HEK293 (cell line): Measurements from ENCODE around the gene DUSP10.
A peak's percentile ranks its signal among the peaks of the same experiment; 100 is the strongest.

Experiments
- GFI1B ChIP-seq: fragments of 450-650 bp; formaldehyde crosslinking; IDR thresholded peaks from 2 replicates; pipeline ENCODE4 v1.5.1; 2016; ENCODE audit warnings: missing biosample characterization, missing genetic modification characterization
- MEIS1 ChIP-seq: sonication (generic); formaldehyde crosslinking; IDR thresholded peaks from 2 replicates; pipeline ENCODE4 v1.8.1; 2022; ENCODE audit warnings: missing genetic modification reagents, mild to moderate bottlenecking, borderline replicate concordance
- MZF1 ChIP-seq: fragments of 450-650 bp; formaldehyde crosslinking; IDR thresholded peaks from 2 replicates; pipeline ENCODE4 v1.5.1; 2017; ENCODE audit warnings: missing biosample characterization, missing genetic modification characterization, borderline replicate concordance
- PRDM1 ChIP-seq: fragments of 450-650 bp; formaldehyde crosslinking; IDR thresholded peaks from 2 replicates; pipeline ENCODE4; 2016; ENCODE audit warnings: missing biosample characterization, missing genetic modification characterization
- SCRT2 ChIP-seq: fragments of 450-650 bp; formaldehyde crosslinking; IDR thresholded peaks from 2 replicates; pipeline ENCODE4 v1.5.1; 2016; ENCODE audit warnings: missing biosample characterization, missing genetic modification characterization
- SP7 ChIP-seq: fragments of 450-650 bp; formaldehyde crosslinking; IDR thresholded peaks from 2 replicates; pipeline ENCODE4 v1.5.1; 2016; ENCODE audit warnings: missing biosample characterization, missing genetic modification characterization
- WT1 ChIP-seq: fragments of 450-650 bp; formaldehyde crosslinking; IDR thresholded peaks from 2 replicates; pipeline ENCODE4 v1.5.1; 2016; ENCODE audit warnings: missing biosample characterization, missing genetic modification characterization
- ZFP69B ChIP-seq: fragments of 450-650 bp; formaldehyde crosslinking; IDR thresholded peaks from 2 replicates; pipeline ENCODE4 v1.5.1; 2016; ENCODE audit warnings: missing biosample characterization, missing genetic modification characterization
- ZNF155 ChIP-seq: fragments of 450-650 bp; formaldehyde crosslinking; IDR thresholded peaks from 2 replicates; pipeline ENCODE4 v1.5.1; 2016; ENCODE audit warnings: missing biosample characterization, missing genetic modification characterization
- ZNF169 ChIP-seq: fragments of 450-650 bp; formaldehyde crosslinking; IDR thresholded peaks from 2 replicates; pipeline ENCODE4 v1.5.1; 2016; ENCODE audit warnings: missing biosample characterization, missing genetic modification characterization
- ZNF19 ChIP-seq: fragments of 450-650 bp; formaldehyde crosslinking; IDR thresholded peaks from 2 replicates; pipeline ENCODE4; 2016; ENCODE audit warnings: missing biosample characterization, missing genetic modification characterization, low read depth
- ZNF248 ChIP-seq: fragments of 450-650 bp; formaldehyde crosslinking; IDR thresholded peaks from 2 replicates; pipeline ENCODE4 v1.5.1; 2017; ENCODE audit warnings: missing biosample characterization, missing genetic modification characterization
- ZNF274 ChIP-seq, 2 experiments: fragments of 200-500 bp in 1 of 2; fragments of 450-650 bp in 1 of 2; sonication (Bioruptor generic) in 1 of 2; formaldehyde crosslinking in 1 of 2; IDR thresholded peaks; 2 replicates each; pipeline versions ENCODE4 v1.5.1 to v1.6.1; 2014 to 2016; ENCODE audit warnings: borderline replicate concordance in 1 of 2, inconsistent platforms in 1 of 2, low read length in 1 of 2, missing biosample characterization in 1 of 2, missing genetic modification characterization in 1 of 2
- ZNF404 ChIP-seq: fragments of 450-650 bp; formaldehyde crosslinking; IDR thresholded peaks from 2 replicates; pipeline ENCODE4 v1.5.1; 2017; ENCODE audit warnings: missing biosample characterization, missing genetic modification characterization
- ZNF449 ChIP-seq: fragments of 450-650 bp; formaldehyde crosslinking; IDR thresholded peaks from 2 replicates; pipeline ENCODE4 v1.5.1; 2017; ENCODE audit warnings: missing biosample characterization, mild to moderate bottlenecking, missing genetic modification characterization, moderate library complexity
- ZNF561 ChIP-seq: fragments of 450-650 bp; IDR thresholded peaks from 2 replicates; pipeline ENCODE4 v1.5.1; 2018; ENCODE audit warnings: missing biosample characterization, missing genetic modification characterization, borderline replicate concordance
- ZNF571 ChIP-seq: fragments of 450-650 bp; formaldehyde crosslinking; IDR thresholded peaks from 2 replicates; pipeline ENCODE4 v1.5.0; 2017; ENCODE audit warnings: missing biosample characterization, missing genetic modification characterization
- ZNF596 ChIP-seq: fragments of 450-650 bp; IDR thresholded peaks from 2 replicates; pipeline ENCODE4 v1.5.0; 2018; ENCODE audit warnings: missing biosample characterization, mild to moderate bottlenecking, missing genetic modification characterization, moderate library complexity
- ZNF624 ChIP-seq: fragments of 450-650 bp; formaldehyde crosslinking; IDR thresholded peaks from 2 replicates; pipeline ENCODE4 v1.5.1; 2017; ENCODE audit warnings: missing biosample characterization, missing genetic modification characterization
- ZNF626 ChIP-seq: fragments of 450-650 bp; sonication (Bioruptor Pico); formaldehyde crosslinking; IDR thresholded peaks from 2 replicates; pipeline ENCODE4 v1.5.1; 2018; ENCODE audit warnings: missing biosample characterization, missing genetic modification characterization, inconsistent platforms
- ZNF654 ChIP-seq: fragments of 450-650 bp; formaldehyde crosslinking; IDR thresholded peaks from 2 replicates; pipeline ENCODE4 v1.5.1; 2016; ENCODE audit warnings: low read depth, missing biosample characterization, missing genetic modification characterization
- ZNF664 ChIP-seq: fragments of 450-650 bp; formaldehyde crosslinking; IDR thresholded peaks from 2 replicates; pipeline ENCODE4 v1.5.1; 2016; ENCODE audit warnings: missing biosample characterization, missing genetic modification characterization
- ZNF670 ChIP-seq: fragments of 450-650 bp; formaldehyde crosslinking; IDR thresholded peaks from 2 replicates; pipeline ENCODE4 v1.5.1; 2016; ENCODE audit warnings: missing biosample characterization, missing genetic modification characterization, low read depth
- ZNF677 ChIP-seq: fragments of 450-650 bp; IDR thresholded peaks from 2 replicates; pipeline ENCODE4 v1.5.0; 2018; ENCODE audit warnings: missing biosample characterization, mild to moderate bottlenecking, missing genetic modification characterization, moderate library complexity
- ZNF707 ChIP-seq: fragments of 450-650 bp; formaldehyde crosslinking; IDR thresholded peaks from 2 replicates; pipeline ENCODE4 v1.5.1; 2016; ENCODE audit warnings: missing biosample characterization, missing genetic modification characterization
- ZNF747 ChIP-seq: fragments of 450-650 bp; formaldehyde crosslinking; IDR thresholded peaks from 2 replicates; pipeline ENCODE4 v1.5.1; 2016; ENCODE audit warnings: missing biosample characterization, missing genetic modification characterization
- ZSCAN16 ChIP-seq: fragments of 450-650 bp; formaldehyde crosslinking; IDR thresholded peaks from 2 replicates; pipeline ENCODE4 v1.5.1; 2016; ENCODE audit warnings: missing biosample characterization, missing genetic modification characterization
- TF ChIP-seq, protein P1 (sequence below): fragments of 450-650 bp; formaldehyde crosslinking; conservative IDR thresholded peaks from 2 replicates; pipeline ENCODE4 v1.5.1; 2016; ENCODE audit warnings: low read depth, missing biosample characterization, missing genetic modification characterization
- TF ChIP-seq, protein P2 (sequence below): fragments of 450-650 bp; formaldehyde crosslinking; IDR thresholded peaks from 2 replicates; pipeline ENCODE4 v1.5.1; 2016; ENCODE audit warnings: missing biosample characterization, missing genetic modification characterization
- TF ChIP-seq, protein P3 (sequence below): fragments of 450-650 bp; formaldehyde crosslinking; IDR thresholded peaks from 2 replicates; pipeline ENCODE4 v1.5.1; 2017; ENCODE audit warnings: missing biosample characterization, missing genetic modification characterization

Gene DUSP10

DNA sequence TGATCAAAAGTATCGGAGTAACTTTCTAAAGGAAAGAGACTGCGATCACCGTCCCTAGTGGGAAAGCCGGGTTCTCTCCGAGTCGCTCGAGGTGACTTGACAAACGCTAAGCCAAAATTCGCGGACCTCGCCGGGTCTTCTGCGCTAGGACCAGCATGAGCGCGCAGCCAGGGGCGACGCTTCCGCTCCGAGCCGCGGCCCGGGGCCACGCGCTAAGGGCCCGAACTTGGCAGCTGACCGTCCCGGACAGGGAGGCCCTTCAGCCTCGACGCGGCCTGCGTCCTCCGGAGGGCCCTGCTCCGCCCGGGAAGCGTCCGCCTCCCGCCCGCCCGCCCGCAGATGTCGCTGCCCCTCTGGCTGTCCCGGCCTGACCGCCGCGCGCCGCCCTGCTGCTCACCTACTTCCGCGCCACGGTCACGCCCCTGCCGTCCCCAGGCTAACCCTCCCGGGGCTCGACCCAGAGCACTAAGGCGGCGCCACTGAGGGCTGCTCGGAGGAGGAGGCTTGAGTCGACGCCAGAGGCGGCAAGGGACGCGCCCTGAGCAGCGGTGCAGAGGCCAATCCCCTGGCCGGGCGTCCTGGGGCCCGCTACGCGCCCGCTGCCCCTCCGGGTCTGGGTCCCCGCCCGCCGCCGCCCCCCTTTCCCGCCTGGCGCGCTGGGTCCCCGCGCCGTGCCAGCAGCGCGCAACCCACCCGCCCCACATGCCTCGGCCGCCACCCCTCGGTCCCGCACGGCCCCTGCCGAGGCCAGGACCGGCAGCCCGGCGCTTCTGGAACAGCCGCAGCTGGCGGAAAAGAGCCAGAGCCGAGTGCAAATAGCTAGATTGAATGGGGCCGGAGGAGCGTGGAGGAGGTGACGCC, 896 bp upstream of the DUSP10 start (continued):
- TF ChIP-seq, protein P1, sequence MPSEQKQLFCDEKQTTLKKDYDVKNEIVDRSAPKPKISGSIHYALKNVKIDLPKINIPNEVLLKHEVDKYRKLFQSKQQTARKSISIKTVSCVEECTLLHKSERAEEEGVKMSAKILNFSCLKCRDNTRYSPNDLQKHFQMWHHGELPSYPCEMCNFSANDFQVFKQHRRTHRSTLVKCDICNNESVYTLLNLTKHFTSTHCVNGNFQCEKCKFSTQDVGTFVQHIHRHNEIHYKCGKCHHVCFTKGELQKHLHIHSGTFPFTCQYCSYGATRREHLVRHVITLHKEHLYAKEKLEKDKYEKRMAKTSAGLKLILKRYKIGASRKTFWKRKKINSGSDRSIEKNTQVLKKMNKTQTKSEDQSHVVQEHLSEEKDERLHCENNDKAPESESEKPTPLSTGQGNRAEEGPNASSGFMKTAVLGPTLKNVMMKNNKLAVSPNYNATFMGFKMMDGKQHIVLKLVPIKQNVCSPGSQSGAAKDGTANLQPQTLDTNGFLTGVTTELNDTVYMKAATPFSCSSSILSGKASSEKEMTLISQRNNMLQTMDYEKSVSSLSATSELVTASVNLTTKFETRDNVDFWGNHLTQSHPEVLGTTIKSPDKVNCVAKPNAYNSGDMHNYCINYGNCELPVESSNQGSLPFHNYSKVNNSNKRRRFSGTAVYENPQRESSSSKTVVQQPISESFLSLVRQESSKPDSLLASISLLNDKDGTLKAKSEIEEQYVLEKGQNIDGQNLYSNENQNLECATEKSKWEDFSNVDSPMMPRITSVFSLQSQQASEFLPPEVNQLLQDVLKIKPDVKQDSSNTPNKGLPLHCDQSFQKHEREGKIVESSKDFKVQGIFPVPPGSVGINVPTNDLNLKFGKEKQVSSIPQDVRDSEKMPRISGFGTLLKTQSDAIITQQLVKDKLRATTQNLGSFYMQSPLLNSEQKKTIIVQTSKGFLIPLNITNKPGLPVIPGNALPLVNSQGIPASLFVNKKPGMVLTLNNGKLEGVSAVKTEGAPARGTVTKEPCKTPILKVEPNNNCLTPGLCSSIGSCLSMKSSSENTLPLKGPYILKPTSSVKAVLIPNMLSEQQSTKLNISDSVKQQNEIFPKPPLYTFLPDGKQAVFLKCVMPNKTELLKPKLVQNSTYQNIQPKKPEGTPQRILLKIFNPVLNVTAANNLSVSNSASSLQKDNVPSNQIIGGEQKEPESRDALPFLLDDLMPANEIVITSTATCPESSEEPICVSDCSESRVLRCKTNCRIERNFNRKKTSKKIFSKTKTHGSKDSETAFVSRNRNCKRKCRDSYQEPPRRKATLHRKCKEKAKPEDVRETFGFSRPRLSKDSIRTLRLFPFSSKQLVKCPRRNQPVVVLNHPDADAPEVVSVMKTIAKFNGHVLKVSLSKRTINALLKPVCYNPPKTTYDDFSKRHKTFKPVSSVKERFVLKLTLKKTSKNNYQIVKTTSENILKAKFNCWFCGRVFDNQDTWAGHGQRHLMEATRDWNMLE (tag by site-specific recombination) = no peak
- TF ChIP-seq ZNF561 = no peak
- no peak for TF ChIP-seq ZNF19 (tag by site-specific recombination)
- TF ChIP-seq PRDM1 (tag by site-specific recombination) = peak; percentile 69
- TF ChIP-seq ZNF624 (tag by site-specific recombination) = no peak
- no peak for TF ChIP-seq ZSCAN16 (tag by site-specific recombination)
- TF ChIP-seq SCRT2 (tag by site-specific recombination) = no peak
- no peak for TF ChIP-seq GFI1B (tag by site-specific recombination)
- TF ChIP-seq WT1 = no peak; the same call in 1 of the 2 replicates
- TF ChIP-seq, protein P2, sequence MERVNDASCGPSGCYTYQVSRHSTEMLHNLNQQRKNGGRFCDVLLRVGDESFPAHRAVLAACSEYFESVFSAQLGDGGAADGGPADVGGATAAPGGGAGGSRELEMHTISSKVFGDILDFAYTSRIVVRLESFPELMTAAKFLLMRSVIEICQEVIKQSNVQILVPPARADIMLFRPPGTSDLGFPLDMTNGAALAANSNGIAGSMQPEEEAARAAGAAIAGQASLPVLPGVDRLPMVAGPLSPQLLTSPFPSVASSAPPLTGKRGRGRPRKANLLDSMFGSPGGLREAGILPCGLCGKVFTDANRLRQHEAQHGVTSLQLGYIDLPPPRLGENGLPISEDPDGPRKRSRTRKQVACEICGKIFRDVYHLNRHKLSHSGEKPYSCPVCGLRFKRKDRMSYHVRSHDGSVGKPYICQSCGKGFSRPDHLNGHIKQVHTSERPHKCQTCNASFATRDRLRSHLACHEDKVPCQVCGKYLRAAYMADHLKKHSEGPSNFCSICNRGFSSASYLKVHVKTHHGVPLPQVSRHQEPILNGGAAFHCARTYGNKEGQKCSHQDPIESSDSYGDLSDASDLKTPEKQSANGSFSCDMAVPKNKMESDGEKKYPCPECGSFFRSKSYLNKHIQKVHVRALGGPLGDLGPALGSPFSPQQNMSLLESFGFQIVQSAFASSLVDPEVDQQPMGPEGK = peak; percentile 48
- no peak for TF ChIP-seq ZNF596 (tag by site-specific recombination)
- TF ChIP-seq ZNF248 = no peak
- TF ChIP-seq ZNF654 (tag by site-specific recombination) = no peak
- TF ChIP-seq ZNF404 (tag by site-specific recombination) = no peak
- TF ChIP-seq, protein P3, sequence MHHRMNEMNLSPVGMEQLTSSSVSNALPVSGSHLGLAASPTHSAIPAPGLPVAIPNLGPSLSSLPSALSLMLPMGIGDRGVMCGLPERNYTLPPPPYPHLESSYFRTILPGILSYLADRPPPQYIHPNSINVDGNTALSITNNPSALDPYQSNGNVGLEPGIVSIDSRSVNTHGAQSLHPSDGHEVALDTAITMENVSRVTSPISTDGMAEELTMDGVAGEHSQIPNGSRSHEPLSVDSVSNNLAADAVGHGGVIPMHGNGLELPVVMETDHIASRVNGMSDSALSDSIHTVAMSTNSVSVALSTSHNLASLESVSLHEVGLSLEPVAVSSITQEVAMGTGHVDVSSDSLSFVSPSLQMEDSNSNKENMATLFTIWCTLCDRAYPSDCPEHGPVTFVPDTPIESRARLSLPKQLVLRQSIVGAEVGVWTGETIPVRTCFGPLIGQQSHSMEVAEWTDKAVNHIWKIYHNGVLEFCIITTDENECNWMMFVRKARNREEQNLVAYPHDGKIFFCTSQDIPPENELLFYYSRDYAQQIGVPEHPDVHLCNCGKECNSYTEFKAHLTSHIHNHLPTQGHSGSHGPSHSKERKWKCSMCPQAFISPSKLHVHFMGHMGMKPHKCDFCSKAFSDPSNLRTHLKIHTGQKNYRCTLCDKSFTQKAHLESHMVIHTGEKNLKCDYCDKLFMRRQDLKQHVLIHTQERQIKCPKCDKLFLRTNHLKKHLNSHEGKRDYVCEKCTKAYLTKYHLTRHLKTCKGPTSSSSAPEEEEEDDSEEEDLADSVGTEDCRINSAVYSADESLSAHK (tag by site-specific recombination) = no peak
- TF ChIP-seq ZNF664 = no peak
- no peak for TF ChIP-seq ZNF274 (IDR thresholded peaks at IDR 0.05; ENCODE audit: low read length)
- TF ChIP-seq ZNF274 (tag by site-specific recombination; IDR thresholded peaks at IDR 0.05; ENCODE audit: borderline replicate concordance) = no peak
- no peak for TF ChIP-seq ZNF626 (tag by site-specific recombination)
- TF ChIP-seq ZNF169 = no peak
- no peak for TF ChIP-seq ZNF571 (tag by site-specific recombination)
- TF ChIP-seq ZNF747 (tag by site-specific recombination) = no peak
- no peak for TF ChIP-seq ZNF670 (tag by site-specific recombination)
- TF ChIP-seq ZNF449 (tag by site-specific recombination) = no peak
- TF ChIP-seq ZNF707 (tag by site-specific recombination) = no peak
- TF ChIP-seq MZF1 (tag by site-specific recombination) = no peak
- 0 out of 2 replicates have a peak, but pooled peaks have one; percentile 6 for TF ChIP-seq ZFP69B
- peak; percentile 35; the same call in 1 of the 2 replicates for TF ChIP-seq SP7 (tag by site-specific recombination)
- no peak for TF ChIP-seq ZNF677 (tag by site-specific recombination)
- no peak for TF ChIP-seq ZNF155 (tag by site-specific recombination)
- TF ChIP-seq MEIS1 (CRISPR knock-in tag) = no peak
